ENCODE measurements around the gene SMIM45.

SMIM45 gene

DNA sequence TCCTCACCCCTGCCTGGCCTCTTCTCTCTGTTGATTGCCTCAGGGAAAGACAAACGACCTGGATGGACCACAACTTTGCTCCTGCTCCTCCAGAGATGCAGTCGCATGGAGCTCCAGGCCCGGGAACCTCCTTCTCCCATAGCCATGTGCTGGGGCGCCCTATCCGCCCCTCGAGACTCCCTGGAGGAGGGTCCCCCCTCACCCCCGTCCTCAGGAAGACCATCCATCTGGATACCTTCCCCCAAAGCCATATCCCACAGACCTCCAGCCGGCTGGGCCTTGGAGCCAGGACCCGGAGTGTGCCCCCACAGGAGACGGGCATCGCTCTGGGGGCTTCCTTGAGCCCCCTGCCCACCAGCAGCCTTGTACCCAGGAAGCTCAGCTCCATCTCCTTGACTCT lies 19.5 kb downstream of the SMIM45 start:
- no peak for DNase-seq

DNA sequence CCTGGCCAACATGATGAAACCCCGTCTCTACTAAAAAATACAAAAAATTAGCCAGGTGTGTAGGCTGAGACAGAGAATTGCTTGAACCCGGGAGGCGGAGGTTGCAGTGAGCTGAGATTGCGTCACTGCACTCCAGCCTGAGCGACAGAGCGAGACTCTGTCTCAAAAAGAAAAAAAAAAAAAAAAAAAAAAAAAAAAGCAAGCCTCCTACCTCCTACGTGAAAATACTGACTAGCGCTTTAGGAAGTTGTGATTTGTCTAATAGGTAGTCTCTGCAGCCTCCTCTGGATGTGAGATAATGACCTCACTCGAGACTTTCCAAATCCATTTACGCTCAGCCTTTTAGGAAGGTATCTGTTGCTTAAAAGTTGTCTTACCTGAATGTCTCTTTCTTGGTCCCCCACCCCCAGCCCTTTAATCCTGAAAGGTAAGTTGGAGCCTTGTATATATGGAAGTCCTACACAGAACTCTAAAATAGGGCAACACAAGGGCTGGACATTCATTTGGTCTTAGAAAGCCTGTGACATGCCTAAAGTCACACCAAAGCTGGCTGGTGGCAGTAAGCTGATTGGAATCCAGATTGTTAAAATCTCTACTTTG lies 22.8 kb downstream of the SMIM45 start:
- no peak for DNase-seq

DNA sequence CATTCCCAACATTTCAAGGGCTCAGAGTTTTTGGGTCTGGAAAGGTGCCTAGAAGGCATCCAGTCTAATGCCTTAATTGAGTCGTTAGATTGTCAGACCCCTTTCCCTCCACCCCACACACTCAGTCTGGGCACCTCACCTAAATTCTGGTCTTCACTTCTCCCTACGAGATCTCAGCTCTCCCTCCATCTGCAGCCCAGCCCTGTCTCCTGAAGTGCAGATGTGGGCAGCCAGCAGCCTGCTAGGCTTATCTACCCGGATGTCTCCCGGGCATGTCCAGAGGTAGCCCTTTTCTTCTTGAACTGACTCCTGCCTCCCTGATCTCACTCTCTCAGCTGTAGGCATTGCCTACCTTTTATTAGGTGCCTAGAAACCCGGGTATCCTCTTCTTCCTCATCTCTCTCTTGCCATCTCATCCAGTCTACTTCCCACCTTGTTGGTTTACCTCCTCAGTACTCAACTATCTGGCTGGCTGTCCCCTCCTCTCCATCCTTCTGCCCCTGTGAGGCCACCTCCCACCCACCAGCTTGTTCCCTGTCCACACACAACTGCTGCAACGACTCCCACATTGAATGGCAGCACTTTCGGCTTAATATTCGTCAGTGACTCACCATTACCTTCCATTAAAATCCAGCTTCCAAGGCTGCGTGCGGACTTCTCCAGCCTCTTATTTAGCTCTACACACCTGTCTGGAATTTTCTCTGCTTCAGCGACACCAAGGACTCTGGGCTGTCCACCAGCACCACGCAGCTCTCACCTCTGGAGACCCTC lies 23.5 kb downstream of the SMIM45 start:
- no peak for DNase-seq

- DNase-seq: peak; percentile 32
Measured at GRCh38 chr22:41976070-41976901, 24.3 kb downstream of the SMIM45 start.

DNA sequence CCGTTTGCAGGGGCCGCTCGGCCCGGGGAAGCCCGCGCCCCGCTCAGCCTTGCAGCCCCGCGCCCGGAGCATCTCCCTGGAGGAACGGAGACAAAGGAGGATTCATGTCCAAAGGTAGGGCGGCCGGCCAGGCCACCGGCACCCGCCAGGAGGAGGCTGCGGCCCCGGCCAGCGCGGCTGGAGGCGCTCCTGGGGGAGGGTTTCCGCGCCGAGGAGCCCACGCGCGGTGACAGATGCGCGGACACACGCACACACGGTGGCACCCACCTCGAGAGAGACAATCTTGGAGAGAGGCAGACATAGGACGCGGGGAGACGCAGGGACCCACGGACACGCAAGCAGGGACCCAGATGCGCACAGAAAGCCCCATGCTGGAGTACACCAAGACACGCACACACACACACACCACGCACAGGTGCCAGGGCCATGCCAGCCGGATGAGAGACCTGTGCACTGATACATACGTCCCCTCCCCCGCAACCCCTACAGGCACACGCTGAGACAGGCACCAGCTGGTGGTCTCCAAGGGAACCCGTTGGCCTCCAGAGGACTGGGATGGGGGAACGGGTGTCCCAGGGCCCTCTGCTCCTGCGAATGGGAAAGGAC lies 25.1 kb downstream of the SMIM45 start:
- DNase-seq: no peak

DNA sequence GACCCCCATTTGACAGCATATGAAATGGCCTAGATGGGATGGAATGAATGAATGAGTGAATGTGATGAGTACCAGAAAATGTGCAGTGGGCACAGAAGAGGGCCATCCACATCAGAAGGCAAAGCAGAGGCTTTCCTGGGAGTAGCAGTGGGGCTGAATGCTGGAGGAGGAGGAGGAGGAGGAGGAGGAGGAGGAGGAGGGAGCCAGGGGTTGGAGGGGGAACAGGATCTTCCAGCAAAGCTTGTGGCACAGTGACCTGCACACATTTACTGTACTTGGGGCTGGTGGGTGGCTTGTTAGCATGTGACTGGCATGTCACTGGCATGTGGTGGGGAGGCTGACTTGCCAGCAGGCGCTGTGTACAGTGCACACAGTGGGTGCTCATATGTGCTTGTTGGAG lies 26.8 kb downstream of the SMIM45 start:
- DNase-seq: no peak

DNA sequence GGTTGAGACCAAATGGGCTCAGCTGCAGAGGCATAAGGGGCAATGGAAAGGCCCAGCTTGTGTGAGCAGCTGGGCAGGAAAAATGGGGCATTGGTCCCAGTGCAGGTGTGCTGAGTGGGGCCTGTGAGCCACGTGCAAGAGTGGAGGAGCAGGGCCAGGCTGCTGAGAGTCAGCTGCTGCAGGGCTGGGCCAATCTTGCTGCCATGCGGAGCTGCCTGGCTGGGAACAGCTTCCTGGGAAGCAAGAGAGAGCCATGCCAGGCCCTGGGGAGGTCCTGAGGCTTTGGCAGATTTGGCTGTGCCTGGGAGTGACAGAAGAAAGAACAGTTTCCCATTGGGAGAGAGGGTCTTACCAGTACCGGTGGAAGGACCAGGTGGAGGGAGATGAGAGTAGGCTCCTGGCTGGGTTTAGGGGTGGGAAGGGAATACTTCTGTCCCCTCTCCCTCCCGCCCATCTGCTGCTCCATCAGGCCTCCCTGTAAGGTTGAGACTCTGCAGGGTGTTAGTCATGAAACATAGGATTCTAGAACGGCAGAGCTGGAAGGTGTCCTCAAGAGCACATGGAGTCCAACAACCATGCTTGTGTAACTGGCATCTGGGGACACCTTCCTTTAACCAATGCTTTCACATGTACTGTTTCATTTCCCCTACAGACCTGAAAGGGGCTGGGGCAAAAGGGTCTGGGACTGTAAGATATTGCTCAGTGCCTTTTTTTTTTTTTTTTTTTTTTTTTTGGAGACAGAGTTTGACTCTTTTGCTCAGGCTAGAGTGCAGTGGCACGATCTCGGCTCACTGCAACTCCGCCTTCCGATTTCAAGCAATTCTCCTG lies 27.7 kb downstream of the SMIM45 start:
- no peak for DNase-seq

DNA sequence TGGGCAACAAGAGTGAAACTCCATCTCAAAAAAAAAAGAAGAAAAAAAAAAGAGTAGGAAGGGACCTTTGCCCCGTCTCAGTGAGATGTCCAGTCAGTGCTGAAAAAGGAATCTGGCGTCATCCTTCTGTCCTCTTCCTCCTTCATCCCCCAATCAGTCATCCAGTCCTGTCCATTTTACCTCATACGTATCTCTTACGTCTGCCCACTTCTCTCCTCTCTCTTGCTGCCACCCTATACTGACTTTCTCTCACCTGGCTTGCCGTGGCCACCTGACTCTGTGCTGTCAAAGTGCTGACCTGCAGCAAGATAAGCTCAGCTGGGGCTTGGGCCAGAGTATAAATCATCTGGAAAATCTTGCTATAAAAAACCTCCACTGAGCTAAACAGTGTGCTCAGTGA lies 30.9 kb downstream of the SMIM45 start:
- no peak for DNase-seq

DNA sequence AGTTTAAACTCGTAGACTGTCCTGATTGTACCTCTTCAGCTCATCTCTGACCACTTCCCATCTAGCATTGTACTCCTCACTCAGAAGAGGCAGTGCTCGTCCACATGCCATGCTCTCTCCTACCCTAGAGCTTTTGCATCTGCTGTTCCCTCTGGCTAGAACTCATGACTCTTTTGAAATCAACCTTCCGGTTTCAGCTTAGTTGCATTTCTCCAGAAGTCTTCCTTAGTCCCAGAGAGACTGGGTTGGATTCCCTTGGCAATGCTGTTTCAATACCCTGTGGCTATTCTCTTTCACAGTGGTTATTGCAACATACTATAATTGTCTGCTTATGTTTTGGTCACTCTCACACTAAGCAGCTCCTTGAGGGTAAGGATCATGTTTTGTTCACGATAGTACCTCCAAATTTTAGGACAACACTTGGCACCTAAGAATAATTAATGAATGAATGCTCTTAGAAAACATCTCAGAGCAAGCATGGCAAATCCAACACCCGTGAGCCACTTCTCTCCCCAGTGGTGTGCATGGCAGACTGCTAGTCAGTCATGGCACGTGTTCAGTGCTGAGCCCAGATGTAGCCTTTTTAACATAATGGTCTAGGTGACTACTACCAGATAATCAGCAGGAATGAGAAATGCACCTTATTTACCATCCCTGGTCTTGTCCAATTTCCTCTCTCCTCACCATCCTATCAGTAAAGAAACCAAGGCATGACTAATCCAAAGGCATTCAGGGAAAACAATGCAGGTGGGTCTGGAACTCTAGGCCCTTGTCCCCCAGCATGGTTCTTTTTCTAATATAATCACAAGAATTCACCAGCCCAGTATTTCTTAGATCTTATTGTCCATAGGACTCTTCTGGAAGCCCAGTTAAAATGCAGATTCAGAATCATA lies 31.8 kb downstream of the SMIM45 start:
- no peak for DNase-seq

- DNase-seq: no peak
Measured at GRCh38 chr22:41987276-41987675, 35.3 kb downstream of the SMIM45 start.

GRCh38 chr22:41989246-41989645 lies 37.3 kb downstream of the SMIM45 start:
- no peak for DNase-seq

DNA sequence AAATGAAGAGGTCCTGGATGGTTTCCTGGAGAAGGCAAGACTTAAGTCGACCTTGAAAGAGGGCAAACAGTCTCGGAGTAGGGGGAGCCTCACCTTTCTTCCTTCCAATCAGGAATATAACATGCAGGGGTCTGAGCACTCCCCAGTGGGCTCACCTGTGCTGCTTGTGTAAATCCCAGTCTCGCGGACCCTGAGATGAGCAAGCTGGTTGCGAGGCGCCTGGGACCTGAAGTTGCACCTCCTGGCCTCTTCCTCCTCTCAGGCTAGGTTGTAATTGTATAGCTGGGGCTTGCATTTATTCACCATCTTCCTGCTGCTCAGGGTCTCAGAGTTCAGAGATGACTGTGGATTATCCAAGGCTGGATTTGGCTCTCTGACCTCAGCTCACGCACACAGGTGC lies 39.2 kb downstream of the SMIM45 start:
- DNase-seq: no peak

GRCh38 chr22:41992496-41992895 lies 40.5 kb downstream of the SMIM45 start:
- no peak for DNase-seq

GRCh38 chr22:41995211-41995610 lies 43.3 kb downstream of the SMIM45 start:
- DNase-seq: no peak

DNA sequence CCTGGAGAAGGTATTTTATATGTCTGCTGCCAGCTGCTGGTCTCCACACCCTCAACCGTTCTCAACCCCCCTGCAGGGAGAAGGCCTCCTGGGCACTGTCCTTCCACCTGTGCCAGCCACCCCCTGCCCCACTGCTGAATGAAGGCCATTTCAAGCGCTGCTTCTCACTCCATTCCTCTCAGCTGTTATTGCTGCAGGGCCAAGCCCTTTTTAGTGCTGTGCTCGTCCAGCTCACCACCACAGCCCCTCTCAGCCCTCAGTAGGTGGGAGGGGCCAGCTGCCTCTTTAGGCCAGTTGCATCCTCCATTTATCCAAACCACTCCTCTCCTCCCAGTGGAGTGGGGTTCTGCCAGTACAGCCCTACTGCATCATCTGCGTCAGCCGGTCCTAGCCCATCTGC lies 44.9 kb downstream of the SMIM45 start:
- DNase-seq: no peak

DNA sequence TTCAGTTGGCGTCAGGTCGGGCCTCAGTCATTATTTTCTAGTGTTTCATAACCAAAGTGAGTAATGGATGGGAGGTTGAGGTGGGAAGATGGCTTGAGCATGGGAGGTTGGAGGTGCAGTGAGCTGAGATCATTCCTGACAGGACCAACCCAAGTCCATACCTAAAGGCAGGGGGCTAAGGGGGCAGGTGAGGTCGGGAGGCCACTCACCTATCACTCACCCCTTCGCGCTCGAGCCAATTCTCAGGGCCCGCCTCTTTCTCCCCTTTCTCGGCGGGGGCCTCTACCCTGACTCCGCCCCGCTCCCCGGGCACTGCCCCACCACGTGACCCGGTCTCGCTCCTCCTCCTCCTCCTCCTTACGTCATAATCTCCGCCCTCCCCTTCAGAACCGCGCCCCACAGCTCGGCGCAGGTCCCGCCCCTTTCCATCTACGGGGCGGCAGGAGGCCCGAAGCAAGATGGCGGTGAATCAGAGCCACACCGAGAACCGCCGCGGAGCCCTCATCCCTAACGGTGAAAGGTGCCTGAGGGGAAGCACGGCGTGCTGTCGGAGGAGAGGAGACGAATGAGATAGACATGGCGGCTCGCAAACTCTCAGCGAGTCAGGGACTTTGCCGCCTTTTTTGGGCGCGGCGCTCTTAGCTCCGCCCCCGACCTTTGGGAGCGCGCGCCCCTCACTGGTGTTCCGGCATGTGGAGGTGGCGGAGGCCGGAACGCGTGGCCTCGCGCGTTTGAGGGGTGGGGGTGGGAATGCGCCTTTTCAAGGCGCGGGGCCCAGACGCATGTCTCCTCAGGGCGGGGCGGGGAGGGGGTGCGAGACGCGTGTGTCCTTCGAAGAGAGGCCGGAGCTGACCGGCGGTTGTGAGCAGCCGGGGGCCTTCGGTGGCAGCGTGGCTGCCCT lies 46.7 kb downstream of the SMIM45 start, which contains the start of gene WBP2NL:
Gene WBP2NL, plus strand, starts transcription at position 428 of the 901 bp plus-strand sequence. Its CDS starts 31 bp downstream, at position 459.
- peak; percentile 80 for DNase-seq

DNA sequence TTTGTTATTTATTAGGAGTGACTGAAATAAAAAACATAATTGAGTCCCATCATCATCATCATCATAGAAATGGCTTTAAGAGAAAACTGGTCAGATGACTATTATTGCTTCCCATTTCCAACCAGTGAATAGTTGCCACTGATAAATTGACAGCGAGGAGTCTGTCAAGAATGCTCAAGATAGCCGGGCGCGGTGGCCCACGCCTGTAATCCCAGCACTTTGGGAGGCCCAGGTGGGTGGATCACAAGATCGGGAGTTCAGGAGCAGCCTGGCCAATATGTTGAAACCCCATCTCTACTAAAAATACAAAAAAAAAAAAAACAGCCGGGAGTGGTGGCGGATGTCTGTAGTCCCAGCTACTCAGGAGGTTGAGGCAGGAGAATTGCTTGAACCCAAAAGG lies 48.5 kb downstream of the SMIM45 start:
- DNase-seq: no peak

GRCh38 chr22:42001121-42001520 lies 49.2 kb downstream of the SMIM45 start:
- no peak for DNase-seq

GRCh38 chr22:42001706-42002105 lies 49.8 kb downstream of the SMIM45 start:
- no peak for DNase-seq

GRCh38 chr22:42007922-42008321 lies 56.0 kb downstream of the SMIM45 start:
- no peak for DNase-seq

Data from stimulated activated naive CD4-positive, alpha-beta T cell treated with Interleukin-2 at 50 U/mL for 16 hours (primary cell).